ENCODE results near the gene LRRC8A.

Gene LRRC8A

GRCh38 chr9:128885798-128886197, 3.9 kb downstream of the LRRC8A start:
- TF ChIP-seq, protein P1, sequence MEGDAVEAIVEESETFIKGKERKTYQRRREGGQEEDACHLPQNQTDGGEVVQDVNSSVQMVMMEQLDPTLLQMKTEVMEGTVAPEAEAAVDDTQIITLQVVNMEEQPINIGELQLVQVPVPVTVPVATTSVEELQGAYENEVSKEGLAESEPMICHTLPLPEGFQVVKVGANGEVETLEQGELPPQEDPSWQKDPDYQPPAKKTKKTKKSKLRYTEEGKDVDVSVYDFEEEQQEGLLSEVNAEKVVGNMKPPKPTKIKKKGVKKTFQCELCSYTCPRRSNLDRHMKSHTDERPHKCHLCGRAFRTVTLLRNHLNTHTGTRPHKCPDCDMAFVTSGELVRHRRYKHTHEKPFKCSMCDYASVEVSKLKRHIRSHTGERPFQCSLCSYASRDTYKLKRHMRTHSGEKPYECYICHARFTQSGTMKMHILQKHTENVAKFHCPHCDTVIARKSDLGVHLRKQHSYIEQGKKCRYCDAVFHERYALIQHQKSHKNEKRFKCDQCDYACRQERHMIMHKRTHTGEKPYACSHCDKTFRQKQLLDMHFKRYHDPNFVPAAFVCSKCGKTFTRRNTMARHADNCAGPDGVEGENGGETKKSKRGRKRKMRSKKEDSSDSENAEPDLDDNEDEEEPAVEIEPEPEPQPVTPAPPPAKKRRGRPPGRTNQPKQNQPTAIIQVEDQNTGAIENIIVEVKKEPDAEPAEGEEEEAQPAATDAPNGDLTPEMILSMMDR (IDR thresholded peaks at IDR 0.05) = no peak

GRCh38 chr9:128886211-128886891, 4.4 kb downstream of the LRRC8A start:
- TF ChIP-seq, protein P1 (IDR thresholded peaks at IDR 0.05) = no peak

- TF ChIP-seq, protein P1 (IDR thresholded peaks at IDR 0.05) = no peak
These were observed 5.1 kb downstream of the LRRC8A start for GRCh38 chr9:128887049-128887448.

- TF ChIP-seq, protein P1 (IDR thresholded peaks at IDR 0.05) = no peak
These were observed 6.0 kb downstream of the LRRC8A start for GRCh38 chr9:128887914-128888350.

DNA sequence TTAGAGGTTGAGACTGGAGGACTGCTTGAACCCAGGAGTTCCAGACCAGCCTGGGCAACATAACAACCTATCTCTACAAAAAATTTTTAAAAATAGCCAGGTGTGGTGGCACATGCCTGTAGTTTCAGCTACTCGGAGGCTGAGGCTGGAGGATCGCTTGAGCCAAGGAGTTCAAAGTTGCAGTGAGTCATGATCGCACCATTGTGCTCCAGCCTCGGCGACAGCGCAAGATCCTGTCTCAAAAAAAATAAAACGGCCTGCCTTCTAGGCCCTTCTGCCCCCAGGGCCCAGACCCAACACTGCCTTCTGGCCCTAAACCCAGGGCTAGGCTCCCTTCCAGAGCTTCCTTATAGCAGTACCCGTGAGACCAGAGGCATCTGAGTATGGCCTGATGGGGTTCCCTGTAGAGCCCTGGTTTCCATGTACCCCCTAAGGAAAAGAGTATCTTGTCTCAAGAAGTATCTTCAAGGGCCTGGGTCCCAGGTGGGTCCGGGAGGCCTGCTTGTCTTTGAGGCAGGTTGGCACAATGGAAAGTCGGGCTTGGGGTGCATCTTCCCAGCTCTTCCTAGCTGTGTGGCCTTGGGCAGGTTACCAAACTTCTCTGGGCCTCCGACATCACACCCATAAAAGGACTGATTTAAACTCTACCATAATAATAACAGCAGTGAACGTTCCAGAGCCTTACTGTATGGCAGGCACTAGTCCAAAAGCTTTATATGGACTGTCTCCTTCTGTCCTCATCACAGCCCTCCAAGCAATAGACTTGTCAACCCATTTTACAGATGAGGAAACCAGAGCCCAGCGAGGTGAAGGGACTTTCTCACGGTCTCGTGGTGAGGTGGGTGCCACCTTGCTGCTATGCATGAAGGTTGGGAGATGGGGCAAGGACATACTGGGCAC, 9.6 kb downstream of the LRRC8A start:
- TF ChIP-seq, protein P1 (IDR thresholded peaks at IDR 0.05) = no peak

- TF ChIP-seq, protein P1 (IDR thresholded peaks at IDR 0.05) = no peak
These were observed 10.4 kb downstream of the LRRC8A start for GRCh38 chr9:128892221-128892921.

DNA sequence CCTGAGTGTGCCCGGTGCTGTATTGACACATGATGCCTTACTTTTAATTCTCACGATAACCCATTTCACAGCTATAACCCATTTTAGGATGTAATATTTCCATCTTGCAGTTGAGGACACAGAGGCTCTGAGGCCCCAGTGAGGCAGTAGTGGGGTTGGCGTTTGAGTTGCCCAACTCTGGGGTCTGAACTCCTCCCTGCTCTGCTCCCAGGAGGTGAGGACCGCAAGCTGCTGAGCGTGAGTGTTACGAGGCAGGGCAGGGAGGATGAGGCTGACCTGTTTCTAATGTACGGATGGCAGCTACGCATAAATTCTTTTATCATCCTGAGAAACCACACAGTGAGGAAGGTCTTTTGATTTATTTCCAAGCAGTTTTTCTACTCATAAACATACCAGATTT, 11.4 kb downstream of the LRRC8A start:
- TF ChIP-seq, protein P1 (IDR thresholded peaks at IDR 0.05) = no peak

Data from LNCAP (cell line).